Mononuclear cell (primary cell): ENCODE measurements around the gene SLC5A5. TPM values are rescaled to one million over a fixed set of nuclear protein-coding genes. Genes with fewer than 3 reads are reported as not detected.

Experiments used
- H3K27me3 ChIP-seq: 2 replicates; pipeline ENCODE4 v1.6.0; 2011; ENCODE audit warnings: low read length, control low read depth; ENCODE audit not compliant: insufficient read depth
- H3K4me1 ChIP-seq: 2 replicates; pipeline ENCODE4 v1.5.1; 2011; ENCODE audit warnings: mild to moderate bottlenecking, low read length, control low read depth; ENCODE audit not compliant: insufficient read depth
- H3K4me3 ChIP-seq: 2 replicates; pipeline ENCODE4 v1.5.1; 2011; ENCODE audit warnings: mild to moderate bottlenecking, low read length, moderate library complexity
- H3K9me3 ChIP-seq: 2 replicates; pipeline ENCODE4 v1.5.1; 2011; ENCODE audit warnings: low read depth, mild to moderate bottlenecking, control low read depth, low read length
- total RNA-seq: library from RNA; depleted of rRNA; stranded (reverse); fragments of >200 nt; gene quantifications from one replicate; pipeline ENCODE4 v1.2.3, GENCODE V29; 2012

The SLC5A5 gene
- total RNA-seq, 1 donor, result 0.21 TPM

- H3K27me3 ChIP-seq, result no peaks in the 10 kb centered on the region
- no peak overlapping the region for H3K4me3 ChIP-seq
- peaks cover 42% of the 10 kb centered on the region for H3K4me1 ChIP-seq
- H3K9me3 ChIP-seq, result no peaks in the 10 kb centered on the region
Observed at GRCh38 chr19:17841810-17842662, 29.7 kb upstream of the SLC5A5 start.

GRCh38 chr19:17842663-17843291 lies 29.0 kb upstream of the SLC5A5 start:
- Histone ChIP-seq H3K27me3 (no peaks in the 10 kb centered on the region), H3K4me1 (peaks cover 45% of the 10 kb centered on the region), H3K4me3 (no peak overlapping the region), H3K9me3 (no peaks in the 10 kb centered on the region)

GRCh38 chr19:17843292-17843827 lies 28.4 kb upstream of the SLC5A5 start:
- Histone ChIP-seq H3K4me3 (no peak overlapping the region), H3K9me3 (no peaks in the 10 kb centered on the region), H3K4me1 (peaks cover 51% of the 10 kb centered on the region), H3K27me3 (no peaks in the 10 kb centered on the region)

- H3K4me1 ChIP-seq, result peaks cover 57% of the 10 kb centered on the region
- no peaks in the 10 kb centered on the region for H3K27me3 ChIP-seq
- H3K4me3 ChIP-seq, result no peak overlapping the region
- H3K9me3 ChIP-seq, result no peaks in the 10 kb centered on the region
Observed at GRCh38 chr19:17843908-17844490, 27.7 kb upstream of the SLC5A5 start.

- Histone ChIP-seq H3K4me3 (peak overlapping the region; percentile 56), H3K9me3 (no peaks in the 10 kb centered on the region), H3K4me1 (peaks cover 79% of the 10 kb centered on the region), H3K27me3 (no peaks in the 10 kb centered on the region)
Observed at GRCh38 chr19:17846146-17846545, 25.6 kb upstream of the SLC5A5 start.

GRCh38 chr19:17847538-17848366 lies 24.0 kb upstream of the SLC5A5 start, which contains the start of gene JAK3:
Gene JAK3 (minus strand): TSS chr19:17847982. CDS start chr19:17844417, 3,565 bp downstream.
- Histone ChIP-seq H3K9me3 (no peaks in the 10 kb centered on the region), H3K27me3 (no peaks in the 10 kb centered on the region), H3K4me1 (peaks cover 85% of the 10 kb centered on the region), H3K4me3 (peak within 1 kb of the TSS; percentile 56)

- Histone ChIP-seq H3K4me1 (peaks cover 76% of the 10 kb centered on the region), H3K4me3 (no peak overlapping the region), H3K9me3 (no peaks in the 10 kb centered on the region), H3K27me3 (no peaks in the 10 kb centered on the region)
Observed at GRCh38 chr19:17848595-17849292, 23.0 kb upstream of the SLC5A5 start.

- Histone ChIP-seq H3K27me3 (no peaks in the 10 kb centered on the region), H3K9me3 (no peaks in the 10 kb centered on the region), H3K4me3 (no peak overlapping the region), H3K4me1 (peaks cover 33% of the 10 kb centered on the region)
Observed at GRCh38 chr19:17854061-17854460, 17.7 kb upstream of the SLC5A5 start.

GRCh38 chr19:17855280-17856152 lies 16.2 kb upstream of the SLC5A5 start:
- Histone ChIP-seq H3K4me1 (peaks cover 26% of the 10 kb centered on the region), H3K4me3 (no peak overlapping the region), H3K27me3 (no peaks in the 10 kb centered on the region), H3K9me3 (no peaks in the 10 kb centered on the region)

- peak within 1 kb of the TSS; percentile 99 for H3K4me3 ChIP-seq
- no peaks in the 10 kb centered on the region for H3K27me3 ChIP-seq
- H3K9me3 ChIP-seq, result no peaks in the 10 kb centered on the region
- peaks cover 25% of the 10 kb centered on the region for H3K4me1 ChIP-seq
Observed at GRCh38 chr19:17859533-17860330, 12.0 kb upstream of the SLC5A5 start, which contains the start of gene RPL18A. Gene RPL18A (plus strand): TSS chr19:17859910. CDS start chr19:17859957, 47 bp downstream.

- H3K4me3 ChIP-seq, result peak overlapping the region; percentile 99
Observed at GRCh38 chr19:17860331-17860992, 11.3 kb upstream of the SLC5A5 start.

GRCh38 chr19:17860993-17861360 lies 10.8 kb upstream of the SLC5A5 start:
- Histone ChIP-seq H3K9me3 (no peaks in the 10 kb centered on the region), H3K4me1 (peaks cover 21% of the 10 kb centered on the region), H3K27me3 (no peaks in the 10 kb centered on the region), H3K4me3 (peak overlapping the region; percentile 99)

More at GRCh38 chr19:17860331-17860992, 11.3 kb upstream of the SLC5A5 start:
- H3K4me1 ChIP-seq, result peaks cover 22% of the 10 kb centered on the region
- H3K9me3 ChIP-seq, result no peaks in the 10 kb centered on the region
- no peaks in the 10 kb centered on the region for H3K27me3 ChIP-seq
